DND-41 (cell line): ENCODE measurements around the gene BHMT2.

ENCODE experiments used
- CTCF ChIP-seq: IDR thresholded peaks from 2 replicates; pipeline ENCODE4 v1.5.1; 2012; ENCODE audit warnings: borderline replicate concordance, low read length, moderate library complexity, mild to moderate bottlenecking; ENCODE audit not compliant: poor library complexity, severe bottlenecking; ENCODE audit errors: extremely low read depth
- EZH2 ChIP-seq: IDR thresholded peaks from 3 replicates; pipeline ENCODE4 v1.6.1; 2012; ENCODE audit warnings: borderline replicate concordance, low read depth, mild to moderate bottlenecking, moderate library complexity, low read length, inconsistent platforms; ENCODE audit not compliant: severe bottlenecking

GRCh38 chr5:79025054-79025472 lies 44.5 kb upstream of the BHMT2 start:
- TF ChIP-seq CTCF (peak; percentile 88), EZH2 (no peak)
